ENCODE results near the gene GNAI3.

The GNAI3 gene

GRCh38 chr1:109642626-109643025, 94.2 kb downstream of the GNAI3 start:
- intact Hi-C loops (cut with micrococcal nuclease) = loop anchor here (1.0 to 5.0 kb wide), 2 partner anchors 131 to 340 kb away; partner anchors contain the start of gene AHCYL1
- H3K9me3 Mint-ChIP-seq = no peaks in the 10 kb centered on the region
- no peak overlapping the region for H3K27ac Mint-ChIP-seq
- H3K4me3 Mint-ChIP-seq = no peak overlapping the region
- H3K4me1 Mint-ChIP-seq (ENCODE audit: low read depth) = peaks cover 18% of the 10 kb centered on the region
- no peaks in the 10 kb centered on the region for H3K36me3 Mint-ChIP-seq (ENCODE audit: low read depth)
- peaks cover 5% of the 10 kb centered on the region for H3K27me3 Mint-ChIP-seq

- no peak overlapping the region for H3K4me3 Mint-ChIP-seq
- no peaks in the 10 kb centered on the region for H3K9me3 Mint-ChIP-seq
- H3K36me3 Mint-ChIP-seq (ENCODE audit: low read depth) = no peaks in the 10 kb centered on the region
- no peak overlapping the region for H3K27ac Mint-ChIP-seq
- H3K4me1 Mint-ChIP-seq (ENCODE audit: low read depth) = peaks cover 18% of the 10 kb centered on the region
- intact Hi-C loops (cut with micrococcal nuclease) = loop anchor here (1.0 to 5.0 kb wide), 2 partner anchors 130 to 339 kb away; partner anchors contain the start of gene AHCYL1
- H3K27me3 Mint-ChIP-seq = peaks cover 5% of the 10 kb centered on the region
Measured at GRCh38 chr1:109643385-109644230, 95.2 kb downstream of the GNAI3 start.

- peaks cover 5% of the 10 kb centered on the region for H3K27me3 Mint-ChIP-seq
- H3K27ac Mint-ChIP-seq = no peak overlapping the region
- peaks cover 18% of the 10 kb centered on the region for H3K4me1 Mint-ChIP-seq (ENCODE audit: low read depth)
- intact Hi-C loops (cut with micrococcal nuclease) = loop anchor here (5.0 kb wide), 1 partner anchor 338 kb away; the partner anchor contains the start of gene AHCYL1
- no peaks in the 10 kb centered on the region for H3K36me3 Mint-ChIP-seq (ENCODE audit: low read depth)
- no peaks in the 10 kb centered on the region for H3K9me3 Mint-ChIP-seq
- H3K4me3 Mint-ChIP-seq = no peak overlapping the region
Measured at GRCh38 chr1:109644670-109645069, 96.3 kb downstream of the GNAI3 start.

GRCh38 chr1:109649491-109649914, 101.1 kb downstream of the GNAI3 start:
- Mint-ChIP-seq H3K9me3 (no peaks in the 10 kb centered on the region), H3K36me3 (ENCODE audit: low read depth) (no peaks in the 10 kb centered on the region), H3K4me1 (ENCODE audit: low read depth) (no peaks in the 10 kb centered on the region), H3K27me3 (peaks cover 7% of the 10 kb centered on the region), H3K4me3 (no peak overlapping the region), H3K27ac (no peak overlapping the region)
- intact Hi-C loops (cut with micrococcal nuclease) = no loop called here

- H3K36me3 Mint-ChIP-seq (ENCODE audit: low read depth) = peaks cover 1% of the 10 kb centered on the region
- intact Hi-C loops (cut with micrococcal nuclease) = no loop called here
- H3K27me3 Mint-ChIP-seq = peaks cover 12% of the 10 kb centered on the region
- no peaks in the 10 kb centered on the region for H3K9me3 Mint-ChIP-seq
- no peak overlapping the region for H3K27ac Mint-ChIP-seq
- H3K4me3 Mint-ChIP-seq = no peak overlapping the region
- peaks cover 9% of the 10 kb centered on the region for H3K4me1 Mint-ChIP-seq (ENCODE audit: low read depth)
Measured at GRCh38 chr1:109650609-109651008, 102.2 kb downstream of the GNAI3 start.

- Mint-ChIP-seq H3K4me3 (no peak overlapping the region), H3K27ac (no peak overlapping the region), H3K36me3 (ENCODE audit: low read depth) (peaks cover 12% of the 10 kb centered on the region), H3K9me3 (no peaks in the 10 kb centered on the region), H3K27me3 (peaks cover 12% of the 10 kb centered on the region), H3K4me1 (ENCODE audit: low read depth) (peaks cover 27% of the 10 kb centered on the region)
- intact Hi-C loops (cut with micrococcal nuclease) = no loop called here
Measured at GRCh38 chr1:109652402-109652801, 104.0 kb downstream of the GNAI3 start.

GRCh38 chr1:109653306-109653705, 104.9 kb downstream of the GNAI3 start:
- H3K9me3 Mint-ChIP-seq = no peaks in the 10 kb centered on the region
- no peak overlapping the region for H3K27ac Mint-ChIP-seq

GRCh38 chr1:109654519-109654918, 106.1 kb downstream of the GNAI3 start:
- Mint-ChIP-seq H3K4me1 (ENCODE audit: low read depth) (peaks cover 47% of the 10 kb centered on the region), H3K4me3 (no peak overlapping the region), H3K27ac (no peak overlapping the region), H3K9me3 (no peaks in the 10 kb centered on the region), H3K27me3 (peaks cover 12% of the 10 kb centered on the region), H3K36me3 (ENCODE audit: low read depth) (peaks cover 27% of the 10 kb centered on the region)
- intact Hi-C loops (cut with micrococcal nuclease) = no loop called here

More at GRCh38 chr1:109653306-109653705, 104.9 kb downstream of the GNAI3 start:
- peaks cover 35% of the 10 kb centered on the region for H3K4me1 Mint-ChIP-seq (ENCODE audit: low read depth)
- intact Hi-C loops (cut with micrococcal nuclease) = no loop called here
- H3K36me3 Mint-ChIP-seq (ENCODE audit: low read depth) = peaks cover 14% of the 10 kb centered on the region
- peaks cover 12% of the 10 kb centered on the region for H3K27me3 Mint-ChIP-seq
- H3K4me3 Mint-ChIP-seq = no peak overlapping the region

GRCh38 chr1:109655615-109656519, 107.5 kb downstream of the GNAI3 start, which contains the start of gene GSTM4:
GSTM4 (plus strand) TSS chr1:109656099; CDS start chr1:109656390, 291 bp downstream.
- peak within 1 kb of the TSS; percentile 93 for H3K27ac Mint-ChIP-seq
- intact Hi-C loops (cut with micrococcal nuclease) = no loop called here
- peaks cover 12% of the 10 kb centered on the region for H3K27me3 Mint-ChIP-seq
- peaks cover 38% of the 10 kb centered on the region for H3K36me3 Mint-ChIP-seq (ENCODE audit: low read depth)
- H3K4me1 Mint-ChIP-seq (ENCODE audit: low read depth) = peaks cover 60% of the 10 kb centered on the region
- peak within 1 kb of the TSS; percentile 93 for H3K4me3 Mint-ChIP-seq
- no peaks in the 10 kb centered on the region for H3K9me3 Mint-ChIP-seq

- peaks cover 53% of the 10 kb centered on the region for H3K36me3 Mint-ChIP-seq (ENCODE audit: low read depth)
- peaks cover 9% of the 10 kb centered on the region for H3K27me3 Mint-ChIP-seq
- H3K4me1 Mint-ChIP-seq (ENCODE audit: low read depth) = peaks cover 60% of the 10 kb centered on the region
- no peak overlapping the region for H3K4me3 Mint-ChIP-seq
- H3K27ac Mint-ChIP-seq = peak overlapping the region; percentile 93
- intact Hi-C loops (cut with micrococcal nuclease) = no loop called here
- H3K9me3 Mint-ChIP-seq = no peaks in the 10 kb centered on the region
Measured at GRCh38 chr1:109657395-109657794, 109.0 kb downstream of the GNAI3 start.

- H3K27ac Mint-ChIP-seq = peak overlapping the region; percentile 66
- H3K4me3 Mint-ChIP-seq = no peak overlapping the region
- H3K36me3 Mint-ChIP-seq (ENCODE audit: low read depth) = peaks cover 59% of the 10 kb centered on the region
- intact Hi-C loops (cut with micrococcal nuclease) = no loop called here
- H3K9me3 Mint-ChIP-seq = no peaks in the 10 kb centered on the region
- peaks cover 9% of the 10 kb centered on the region for H3K27me3 Mint-ChIP-seq
- peaks cover 60% of the 10 kb centered on the region for H3K4me1 Mint-ChIP-seq (ENCODE audit: low read depth)
Measured at GRCh38 chr1:109657970-109658369, 109.6 kb downstream of the GNAI3 start.

GRCh38 chr1:109658533-109659042, 110.2 kb downstream of the GNAI3 start:
- peaks cover 9% of the 10 kb centered on the region for H3K27me3 Mint-ChIP-seq
- peak overlapping the region; percentile 21 for H3K4me3 Mint-ChIP-seq
- H3K36me3 Mint-ChIP-seq (ENCODE audit: low read depth) = peaks cover 60% of the 10 kb centered on the region
- intact Hi-C loops (cut with micrococcal nuclease) = no loop called here
- H3K4me1 Mint-ChIP-seq (ENCODE audit: low read depth) = peaks cover 60% of the 10 kb centered on the region
- H3K9me3 Mint-ChIP-seq = no peaks in the 10 kb centered on the region
- peak overlapping the region; percentile 66 for H3K27ac Mint-ChIP-seq

GRCh38 chr1:109659145-109659544, 110.7 kb downstream of the GNAI3 start:
- Mint-ChIP-seq H3K27me3 (peaks cover 6% of the 10 kb centered on the region), H3K4me3 (no peak overlapping the region), H3K9me3 (no peaks in the 10 kb centered on the region), H3K4me1 (ENCODE audit: low read depth) (peaks cover 60% of the 10 kb centered on the region), H3K36me3 (ENCODE audit: low read depth) (peaks cover 60% of the 10 kb centered on the region), H3K27ac (no peak overlapping the region)
- intact Hi-C loops (cut with micrococcal nuclease) = no loop called here
